ENCODE measurements around the gene TAC4.

The TAC4 gene

GRCh38 chr17:49819138-49819537, 28.7 kb downstream of the TAC4 start:
- no peak overlapping the region for H3K4me3 ChIP-seq (ENCODE audit: low read depth, low read length)
- TF ChIP-seq, protein P1, sequence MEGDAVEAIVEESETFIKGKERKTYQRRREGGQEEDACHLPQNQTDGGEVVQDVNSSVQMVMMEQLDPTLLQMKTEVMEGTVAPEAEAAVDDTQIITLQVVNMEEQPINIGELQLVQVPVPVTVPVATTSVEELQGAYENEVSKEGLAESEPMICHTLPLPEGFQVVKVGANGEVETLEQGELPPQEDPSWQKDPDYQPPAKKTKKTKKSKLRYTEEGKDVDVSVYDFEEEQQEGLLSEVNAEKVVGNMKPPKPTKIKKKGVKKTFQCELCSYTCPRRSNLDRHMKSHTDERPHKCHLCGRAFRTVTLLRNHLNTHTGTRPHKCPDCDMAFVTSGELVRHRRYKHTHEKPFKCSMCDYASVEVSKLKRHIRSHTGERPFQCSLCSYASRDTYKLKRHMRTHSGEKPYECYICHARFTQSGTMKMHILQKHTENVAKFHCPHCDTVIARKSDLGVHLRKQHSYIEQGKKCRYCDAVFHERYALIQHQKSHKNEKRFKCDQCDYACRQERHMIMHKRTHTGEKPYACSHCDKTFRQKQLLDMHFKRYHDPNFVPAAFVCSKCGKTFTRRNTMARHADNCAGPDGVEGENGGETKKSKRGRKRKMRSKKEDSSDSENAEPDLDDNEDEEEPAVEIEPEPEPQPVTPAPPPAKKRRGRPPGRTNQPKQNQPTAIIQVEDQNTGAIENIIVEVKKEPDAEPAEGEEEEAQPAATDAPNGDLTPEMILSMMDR (IDR thresholded peaks at IDR 0.05; ENCODE audit: borderline replicate concordance, insufficient read depth, low read depth, low read length), result no peak

DNA sequence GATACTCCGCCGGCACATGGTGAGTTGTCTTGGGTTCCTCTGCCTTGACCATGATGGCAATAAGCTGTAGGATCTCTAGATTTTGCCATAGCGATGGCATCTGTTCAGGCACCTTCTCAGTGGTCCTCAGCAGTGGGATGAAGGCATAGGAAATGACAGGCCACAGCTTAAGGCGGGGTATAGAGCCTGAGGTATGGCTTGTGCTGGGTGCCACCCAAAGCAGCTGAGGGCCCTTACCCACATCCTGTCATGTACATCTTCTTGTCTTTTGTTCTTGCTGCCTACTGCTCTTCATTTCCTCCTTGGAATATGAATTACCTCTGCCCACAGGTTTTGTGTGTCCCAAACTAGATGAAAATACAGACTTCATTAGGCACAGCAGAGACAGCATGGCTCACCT, 29.9 kb downstream of the TAC4 start:
- H3K4me3 ChIP-seq (ENCODE audit: low read depth, low read length), result no peak overlapping the region
- TF ChIP-seq, protein P1 (IDR thresholded peaks at IDR 0.05; ENCODE audit: borderline replicate concordance, insufficient read depth, low read depth, low read length), result no peak

DNA sequence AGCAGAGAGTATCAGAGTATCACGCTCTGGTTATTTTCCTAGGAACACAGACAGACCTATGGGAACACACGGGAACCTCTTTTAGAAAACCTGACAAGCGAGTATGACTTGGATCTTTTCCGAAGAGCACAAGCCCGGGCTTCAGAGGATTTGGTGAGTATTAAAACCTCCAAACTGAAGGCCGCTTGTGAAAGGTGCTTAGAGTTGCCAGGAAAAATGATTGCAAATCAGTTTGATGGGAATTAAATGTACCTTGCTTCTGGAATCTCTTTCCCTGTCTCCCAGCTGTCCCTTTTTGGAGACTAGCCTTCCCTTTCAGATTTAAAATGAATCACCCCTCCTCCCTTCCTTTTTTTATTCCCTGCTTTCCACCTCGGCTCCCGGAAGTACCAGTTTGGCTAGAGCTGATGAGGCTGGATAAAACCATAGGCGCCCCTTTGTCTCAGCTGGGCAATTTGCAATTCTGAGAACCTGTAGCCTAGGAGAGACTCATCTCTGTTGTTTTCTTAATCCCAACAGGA, 32.0 kb downstream of the TAC4 start:
- H3K4me3 ChIP-seq (ENCODE audit: low read depth, low read length), result no peak overlapping the region
- TF ChIP-seq, protein P1 (IDR thresholded peaks at IDR 0.05; ENCODE audit: borderline replicate concordance, insufficient read depth, low read depth, low read length), result no peak

DNA sequence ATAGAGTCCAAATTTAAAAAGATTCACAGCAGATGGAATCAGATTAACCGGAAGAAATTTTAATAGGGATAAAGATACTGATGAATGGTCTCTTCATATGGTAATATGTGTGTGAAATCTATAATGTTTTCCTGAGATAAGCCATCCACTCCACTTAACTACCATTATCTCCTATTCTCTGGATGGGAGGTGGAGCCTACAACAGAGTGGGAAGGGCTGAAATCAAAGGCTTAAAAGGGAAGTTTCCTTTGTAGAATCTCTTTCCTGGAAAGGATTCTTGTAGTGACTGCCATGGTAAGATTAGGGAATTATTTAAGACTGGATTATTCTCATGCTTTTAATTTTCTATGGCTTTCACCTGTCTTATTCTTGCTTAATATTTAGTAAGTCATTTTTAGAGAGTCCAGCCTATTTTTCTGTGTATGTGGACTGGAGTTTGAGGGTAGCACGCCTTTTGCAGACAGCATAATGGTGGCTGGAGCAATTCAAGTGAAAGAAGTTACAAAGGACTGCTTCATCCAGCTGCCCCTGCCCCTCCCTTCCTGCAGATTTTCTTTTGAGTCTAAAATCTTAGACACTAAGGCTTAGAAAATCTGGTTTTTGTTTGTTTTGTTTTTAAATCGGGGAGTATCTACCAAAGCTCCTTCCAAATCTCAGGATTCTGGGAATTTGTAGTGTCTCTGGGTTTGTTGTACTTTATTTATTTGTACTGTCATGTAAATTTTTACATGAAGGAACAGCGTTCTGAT, 32.9 kb downstream of the TAC4 start:
- no peak overlapping the region for H3K4me3 ChIP-seq (ENCODE audit: low read depth, low read length)
- TF ChIP-seq, protein P1 (IDR thresholded peaks at IDR 0.05; ENCODE audit: borderline replicate concordance, insufficient read depth, low read depth, low read length), result no peak

DNA sequence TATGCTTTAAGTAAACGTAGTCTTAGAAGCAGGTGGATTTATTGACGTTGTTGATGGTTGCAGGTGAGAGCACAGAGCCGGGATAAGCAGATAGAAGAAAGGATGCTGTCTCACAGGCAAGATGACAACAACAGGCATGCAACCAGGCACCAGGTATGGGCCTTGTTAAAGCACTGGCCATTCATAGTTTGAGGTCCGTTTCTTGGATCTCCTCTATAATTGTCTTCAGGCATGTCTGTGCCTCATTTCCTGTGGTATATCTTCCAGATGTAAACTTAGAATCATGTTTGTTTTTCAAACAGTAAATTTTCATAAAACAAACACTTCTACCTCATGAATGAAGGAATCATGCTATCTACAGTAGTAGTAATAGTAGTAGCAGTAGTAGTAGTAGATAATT, 38.8 kb downstream of the TAC4 start:
- TF ChIP-seq, protein P1 (IDR thresholded peaks at IDR 0.05; ENCODE audit: borderline replicate concordance, insufficient read depth, low read depth, low read length), result no peak
- H3K4me3 ChIP-seq (ENCODE audit: low read depth, low read length), result no peak overlapping the region

DNA sequence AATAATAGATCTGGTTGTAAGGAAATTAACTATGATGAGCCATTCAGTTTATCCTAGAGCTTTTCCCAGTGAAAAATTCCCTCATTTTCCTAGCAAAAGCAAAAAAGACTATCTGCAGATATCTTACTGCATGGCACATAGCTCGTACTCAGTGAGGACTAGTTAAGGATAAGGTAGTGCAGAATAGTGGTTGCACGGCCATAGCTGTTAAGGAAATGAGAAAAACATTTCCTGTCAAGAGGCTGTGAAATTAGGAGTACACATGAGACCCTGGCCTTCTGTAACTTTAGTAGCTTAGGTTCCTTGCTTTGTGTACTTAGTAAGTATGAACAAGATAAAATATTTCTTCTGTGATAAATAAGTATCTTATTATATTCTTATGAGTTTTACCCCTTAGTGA, 49.1 kb downstream of the TAC4 start:
- H3K4me3 ChIP-seq (ENCODE audit: low read depth, low read length), result no peak overlapping the region
- TF ChIP-seq, protein P1 (IDR thresholded peaks at IDR 0.05; ENCODE audit: borderline replicate concordance, insufficient read depth, low read depth, low read length), result no peak

DNA sequence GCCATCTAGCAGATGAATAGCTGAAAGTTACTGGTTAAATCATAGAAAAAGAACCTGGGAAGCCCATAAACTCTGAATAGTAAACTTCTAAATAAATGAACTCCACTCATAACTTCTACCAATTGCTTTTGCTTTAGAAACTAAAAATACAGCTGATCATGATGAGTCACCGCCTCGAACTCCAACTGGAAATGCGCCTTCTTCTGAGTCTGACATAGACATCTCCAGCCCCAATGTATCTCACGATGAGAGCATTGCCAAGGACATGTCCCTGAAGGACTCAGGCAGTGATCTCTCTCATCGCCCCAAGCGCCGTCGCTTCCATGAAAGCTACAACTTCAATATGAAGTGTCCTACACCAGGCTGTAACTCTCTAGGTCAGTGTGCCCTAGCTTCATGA, 49.7 kb downstream of the TAC4 start:
- TF ChIP-seq, protein P1 (IDR thresholded peaks at IDR 0.05; ENCODE audit: borderline replicate concordance, insufficient read depth, low read depth, low read length), result no peak
- H3K4me3 ChIP-seq (ENCODE audit: low read depth, low read length), result no peak overlapping the region
